GM21360 (cell line): ENCODE results near the gene OR2D2.
"Not testable (repeated sequence)": the region's sequence is repeated elsewhere in the genome, so short reads cannot be mapped to it uniquely, and the experiment has no call there.

Source experiments
- ATAC-seq: cut with Tn5 transposase; IDR thresholded peaks from one replicate; pipeline ENCODE4 v1.9.1; 2021; ENCODE audit warnings: mild to moderate bottlenecking, moderate library complexity; ENCODE audit not compliant: unreplicated experiment

The OR2D2 gene

GRCh38 chr11:6892400-6892799 lies at the start of gene OR2D2:
TSS of gene OR2D2 (minus strand) at chr11:6892500. CDS start at chr11:6892500, 0 bp downstream.
- no peak for ATAC-seq

GRCh38 chr11:6941970-6942369 lies 49.7 kb upstream of the OR2D2 start:
- no peak for ATAC-seq

- ATAC-seq = no peak
Observed at GRCh38 chr11:6932145-6932544, 39.8 kb upstream of the OR2D2 start.

GRCh38 chr11:6931146-6931713 lies 38.9 kb upstream of the OR2D2 start:
- no peak for ATAC-seq

- ATAC-seq = no peak
Observed at GRCh38 chr11:6928916-6929315, 36.6 kb upstream of the OR2D2 start.

- peak; percentile 37 for ATAC-seq
Observed at GRCh38 chr11:6927030-6927617, 34.8 kb upstream of the OR2D2 start.

- peak; percentile 82 for ATAC-seq
Observed at GRCh38 chr11:6926208-6927029, 34.1 kb upstream of the OR2D2 start, which contains the start of gene ZNF215. TSS of gene ZNF215 (plus strand) at chr11:6926426. CDS start at chr11:6932273, 5,847 bp downstream.

GRCh38 chr11:6925636-6926207 lies 33.4 kb upstream of the OR2D2 start:
- ATAC-seq = peak; percentile 8

GRCh38 chr11:6925007-6925577 lies 32.8 kb upstream of the OR2D2 start:
- ATAC-seq = no peak

- ATAC-seq = no peak
Observed at GRCh38 chr11:6920702-6921101, 28.4 kb upstream of the OR2D2 start, which contains the start of gene OR2D3. TSS of gene OR2D3 (plus strand) at chr11:6921002. CDS start at chr11:6921002, 0 bp downstream.

GRCh38 chr11:6919698-6920097 lies 27.4 kb upstream of the OR2D2 start:
- no peak for ATAC-seq

GRCh38 chr11:6911948-6912347 lies 19.6 kb upstream of the OR2D2 start:
- no peak for ATAC-seq

- no peak for ATAC-seq
Observed at GRCh38 chr11:6911378-6911777, 19.1 kb upstream of the OR2D2 start.

- not testable (repeated sequence) for ATAC-seq
Observed at GRCh38 chr11:6904804-6905203, 12.5 kb upstream of the OR2D2 start.

- ATAC-seq = no peak
Observed at GRCh38 chr11:6900327-6900999, 8.2 kb upstream of the OR2D2 start.

GRCh38 chr11:6898911-6899310 lies 6.6 kb upstream of the OR2D2 start:
- no peak for ATAC-seq

GRCh38 chr11:6895010-6895409 lies 2.7 kb upstream of the OR2D2 start:
- ATAC-seq = peak; percentile 94

- ATAC-seq = no peak
Observed at GRCh38 chr11:6894097-6894496, 1.8 kb upstream of the OR2D2 start.

- peak; percentile 54 for ATAC-seq
Observed at GRCh38 chr11:6889835-6890234, 2.5 kb downstream of the OR2D2 start.

- no peak for ATAC-seq
Observed at GRCh38 chr11:6888830-6889229, 3.5 kb downstream of the OR2D2 start.

- not testable (repeated sequence) for ATAC-seq
Observed at GRCh38 chr11:6887711-6888110, 4.6 kb downstream of the OR2D2 start.
